NCI-H226 (cell line): Measurements from ENCODE around the gene IL17D.
"Not testable (repeated sequence)": the region's sequence is repeated elsewhere in the genome, so short reads cannot be mapped to it uniquely, and the experiment has no call there.

ENCODE experiments used
- DNase-seq: peaks from one replicate; pipeline ENCODE4 v3.0.0-alpha.2; 2015

IL17D gene

DNA sequence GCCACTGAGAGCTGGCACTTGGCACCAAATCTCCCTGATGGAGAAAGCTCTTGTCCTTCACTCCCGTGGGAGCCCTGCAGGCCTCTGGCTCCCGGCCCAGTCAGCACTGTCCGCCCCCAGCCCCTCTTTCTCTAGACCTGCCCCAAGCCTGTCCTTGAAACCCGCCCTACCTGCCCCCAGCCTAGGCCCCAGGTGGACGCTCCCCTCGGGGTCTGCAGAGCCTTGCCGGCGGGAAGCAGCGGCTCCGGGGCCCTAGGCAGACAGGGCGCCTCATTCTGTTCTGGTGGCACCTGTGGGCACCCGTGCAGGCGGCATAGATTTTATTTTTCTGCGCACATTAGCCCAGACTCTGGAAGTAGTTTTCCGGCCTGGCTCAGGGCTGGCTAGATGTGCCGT is 17.6 kb downstream of the IL17D start:
- DNase-seq: no peak

- peak; percentile 45 for DNase-seq
Observed at GRCh38 chr13:20721454-20722357, 18.2 kb downstream of the IL17D start.

GRCh38 chr13:20727856-20728255 is 24.4 kb downstream of the IL17D start:
- no peak for DNase-seq

- no peak for DNase-seq
Observed at GRCh38 chr13:20728579-20729311, 25.2 kb downstream of the IL17D start.

GRCh38 chr13:20729633-20730585 is 26.4 kb downstream of the IL17D start:
- no peak for DNase-seq

GRCh38 chr13:20738616-20739015 is 35.1 kb downstream of the IL17D start:
- no peak for DNase-seq

DNA sequence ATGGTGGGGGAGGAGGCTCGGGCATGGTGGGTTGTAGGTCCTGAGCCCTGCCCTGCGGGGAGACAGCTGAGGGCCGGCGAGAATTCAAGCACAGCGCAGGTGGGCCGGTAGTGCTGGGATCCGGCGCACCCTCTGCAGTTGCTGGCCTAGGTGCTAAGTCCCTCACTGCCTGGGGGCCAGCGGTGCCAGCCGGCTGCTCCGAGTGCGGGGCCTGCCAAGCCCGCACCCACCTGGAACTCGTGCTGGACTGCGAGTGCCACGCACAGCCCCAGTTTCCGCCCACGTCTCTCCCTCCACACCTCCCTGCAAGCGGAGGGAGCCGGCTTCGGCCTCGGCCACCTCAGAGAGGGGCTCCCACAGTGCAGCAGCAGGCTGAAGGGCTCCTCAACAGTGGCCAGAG is 36.5 kb downstream of the IL17D start:
- no peak for DNase-seq

GRCh38 chr13:20743830-20744404 is 40.4 kb downstream of the IL17D start:
- not testable (repeated sequence) for DNase-seq

- DNase-seq: no peak
Observed at GRCh38 chr13:20749377-20749776, 45.9 kb downstream of the IL17D start.

GRCh38 chr13:20754009-20754408 is 50.5 kb downstream of the IL17D start:
- no peak for DNase-seq

DNA sequence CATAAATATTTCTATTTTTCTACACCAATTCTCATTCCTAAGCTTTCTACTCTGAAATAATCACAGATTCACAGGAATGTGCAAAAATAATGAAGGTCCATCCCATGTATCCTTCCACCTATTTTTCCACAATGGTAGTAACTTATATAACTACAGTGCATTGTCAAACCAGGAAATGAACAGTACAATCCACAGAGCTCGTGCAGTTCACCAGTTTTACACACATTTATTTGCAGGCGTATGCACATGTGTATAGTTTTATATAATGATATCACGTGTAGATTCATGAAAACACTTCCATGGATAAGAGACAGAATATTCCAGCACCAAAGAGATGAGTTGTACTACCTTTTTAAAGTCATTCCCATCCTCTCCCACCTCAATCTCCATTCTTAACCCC is 57.4 kb downstream of the IL17D start:
- DNase-seq: no peak

DNA sequence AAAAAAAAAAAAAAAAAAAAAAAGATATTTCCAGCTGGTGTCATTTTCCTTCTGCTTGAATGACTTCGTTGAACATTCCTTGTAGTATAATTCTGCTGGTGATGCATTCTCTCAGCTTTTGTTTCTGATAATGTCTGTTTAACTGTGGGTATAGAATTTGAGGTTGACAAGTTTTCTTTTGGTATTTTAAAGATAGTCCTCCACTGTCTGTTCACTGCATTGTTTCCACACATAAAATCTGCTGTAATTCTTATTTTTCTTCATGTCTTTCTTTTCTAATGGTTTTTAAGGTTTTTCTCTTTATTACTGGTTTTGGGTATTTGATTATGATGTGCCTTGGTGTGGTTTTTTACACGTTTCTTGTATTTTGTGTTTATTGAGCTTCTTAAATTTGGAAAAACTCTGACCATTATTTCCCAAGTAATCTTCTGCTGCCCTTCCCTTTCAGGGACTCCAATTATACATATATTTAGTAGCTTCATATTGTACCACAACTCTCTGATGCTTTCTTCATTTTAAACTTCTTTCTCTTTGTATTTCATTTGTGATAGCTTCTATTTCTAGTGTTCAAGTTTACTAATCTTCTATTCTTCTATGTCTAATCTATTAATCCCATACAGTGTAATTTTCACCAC is 63.9 kb downstream of the IL17D start:
- no peak for DNase-seq

DNA sequence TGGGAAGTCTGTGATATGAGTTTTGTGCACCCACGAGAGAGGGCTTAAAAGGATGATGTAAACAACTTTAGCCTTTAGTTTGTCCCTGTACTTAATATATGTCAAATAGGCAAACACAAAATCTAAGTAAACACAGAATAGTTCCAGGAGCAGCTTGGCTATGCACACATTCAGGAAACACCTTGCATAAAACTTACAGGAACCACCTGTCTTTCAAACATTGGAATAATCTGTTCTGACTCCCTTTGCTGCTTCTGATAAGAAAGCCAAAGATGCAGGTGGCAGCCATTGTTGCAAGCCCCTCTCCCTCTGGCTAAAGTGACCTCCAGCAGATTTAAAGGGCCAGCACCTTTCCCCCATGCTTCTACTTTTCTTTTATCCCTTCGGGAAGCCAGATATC is 65.6 kb downstream of the IL17D start:
- no peak for DNase-seq

GRCh38 chr13:20769834-20770233 is 66.3 kb downstream of the IL17D start:
- no peak for DNase-seq
